HG03575 (cell line): ENCODE data around the gene SETD1A.
A peak's percentile ranks its signal among the peaks of the same experiment; 100 is the strongest.
"Not testable (repeated sequence)": the region's sequence is repeated elsewhere in the genome, so short reads cannot be mapped to it uniquely, and the experiment has no call there.

Experiments used
- ATAC-seq: cut with Tn5 transposase; IDR thresholded peaks from one replicate; pipeline ENCODE4 v1.9.1; 2021; ENCODE audit not compliant: unreplicated experiment, insufficient number of reproducible peaks, low FRiP score; ENCODE audit errors: extremely low read depth

SETD1A gene

GRCh38 chr16:31007684-31008083, 50.1 kb downstream of the SETD1A start:
- ATAC-seq: no peak

- ATAC-seq: no peak
These were observed 50.6 kb downstream of the SETD1A start for GRCh38 chr16:31008149-31008548.

- ATAC-seq: no peak
These were observed 51.0 kb downstream of the SETD1A start for GRCh38 chr16:31008551-31008950.

- ATAC-seq: no peak
These were observed 51.6 kb downstream of the SETD1A start for GRCh38 chr16:31009120-31009519.

GRCh38 chr16:31009894-31010584, 52.5 kb downstream of the SETD1A start:
- no peak for ATAC-seq

- ATAC-seq: no peak
These were observed 53.2 kb downstream of the SETD1A start, which contains the start of gene STX1B for GRCh38 chr16:31010585-31011325. Gene STX1B (minus strand): TSS chr16:31010638. CDS start chr16:31010396, 242 bp downstream.

- not testable (repeated sequence) for ATAC-seq
These were observed 54.3 kb downstream of the SETD1A start for GRCh38 chr16:31011815-31012214.

- ATAC-seq: not testable (repeated sequence)
These were observed 55.7 kb downstream of the SETD1A start for GRCh38 chr16:31013292-31013691.

GRCh38 chr16:31016018-31016417, 58.5 kb downstream of the SETD1A start:
- ATAC-seq: no peak

- ATAC-seq: not testable (repeated sequence)
These were observed 60.2 kb downstream of the SETD1A start for GRCh38 chr16:31017756-31018155.

GRCh38 chr16:31020536-31020935, 63.0 kb downstream of the SETD1A start:
- no peak for ATAC-seq

- no peak for ATAC-seq
These were observed 65.1 kb downstream of the SETD1A start for GRCh38 chr16:31022544-31023251.

- ATAC-seq: no peak
These were observed 65.7 kb downstream of the SETD1A start for GRCh38 chr16:31023252-31023602.

GRCh38 chr16:31023627-31024226, 66.2 kb downstream of the SETD1A start:
- no peak for ATAC-seq

- ATAC-seq: no peak
These were observed 67.8 kb downstream of the SETD1A start for GRCh38 chr16:31025339-31025738.

GRCh38 chr16:31029272-31029671, 71.7 kb downstream of the SETD1A start:
- ATAC-seq: no peak

GRCh38 chr16:31031276-31031675, 73.7 kb downstream of the SETD1A start:
- ATAC-seq: no peak

GRCh38 chr16:31032736-31033708, 75.5 kb downstream of the SETD1A start, which contains the start of gene STX4:
Gene STX4 (plus strand): TSS chr16:31033558. CDS start chr16:31033806, 248 bp downstream.
- peak; percentile 64 for ATAC-seq
